Stimulated activated naive CD4-positive, alpha-beta T cell treated with Interleukin-2 at 50 U/mL for 16 hours (primary cell): Measurements from ENCODE around the gene DES.
"Not testable (repeated sequence)": the region's sequence is repeated elsewhere in the genome, so short reads cannot be mapped to it uniquely, and the experiment has no call there.

ENCODE experiments used
- DNase-seq: peaks from one replicate; lab custom pipeline; 2025; lab: John Stamatoyannopoulos, UW

DES gene

DNA sequence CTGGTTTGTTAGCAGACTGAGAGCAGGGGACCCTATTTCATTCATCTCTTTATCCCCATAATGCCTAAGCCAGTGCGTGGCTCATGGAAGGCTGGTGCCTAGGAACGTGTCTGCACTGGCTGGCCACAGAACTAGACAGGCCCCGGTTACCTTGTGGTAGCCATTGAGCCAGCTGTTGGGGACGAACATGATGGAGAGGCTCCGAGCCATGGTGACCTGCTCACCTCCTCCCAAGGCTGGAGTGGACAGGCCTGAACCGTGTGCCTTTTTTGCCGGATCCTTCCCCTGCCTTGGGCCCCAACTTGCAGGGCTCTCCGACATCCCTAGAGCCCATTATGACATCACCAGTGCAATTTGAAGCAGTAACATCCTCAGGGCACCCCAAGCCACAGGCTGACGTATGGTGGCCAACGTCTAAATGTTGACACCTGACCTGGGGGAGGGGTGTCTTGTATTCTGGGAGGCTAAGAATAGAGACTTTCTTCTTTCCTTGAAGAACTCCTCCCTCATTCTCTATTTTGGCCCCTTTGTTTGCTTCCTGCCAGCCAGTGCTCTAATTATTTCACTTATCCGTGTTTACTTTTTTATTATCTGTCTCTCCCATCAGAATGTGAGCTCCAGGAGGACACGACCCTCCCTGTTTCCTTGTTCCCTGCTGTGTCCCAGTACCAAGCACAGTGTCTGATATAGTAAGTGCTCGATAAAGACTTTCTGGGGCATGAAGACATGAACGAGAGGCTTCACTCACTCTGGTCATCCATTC is 18.3 kb upstream of the DES start:
- DNase-seq = no peak

DNA sequence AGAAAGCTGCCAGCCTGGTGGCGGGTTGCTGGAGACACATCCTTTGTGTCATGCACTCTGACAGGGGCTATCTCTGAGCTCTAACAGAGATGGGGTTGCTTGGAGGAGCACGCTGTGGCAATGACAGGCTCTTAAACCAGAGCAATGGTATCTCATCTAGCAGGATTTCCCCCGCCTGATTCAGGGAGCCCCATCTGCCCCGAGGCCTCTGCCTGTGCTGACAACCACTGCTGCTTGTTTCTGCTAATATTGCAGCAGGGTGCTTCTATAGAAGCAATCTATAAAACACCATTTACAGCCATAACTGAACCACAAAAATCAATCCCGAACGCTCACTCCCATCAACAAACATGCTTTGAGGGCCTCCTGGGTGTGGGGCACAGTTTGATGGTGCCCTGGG is 17.6 kb upstream of the DES start:
- DNase-seq = no peak

DNA sequence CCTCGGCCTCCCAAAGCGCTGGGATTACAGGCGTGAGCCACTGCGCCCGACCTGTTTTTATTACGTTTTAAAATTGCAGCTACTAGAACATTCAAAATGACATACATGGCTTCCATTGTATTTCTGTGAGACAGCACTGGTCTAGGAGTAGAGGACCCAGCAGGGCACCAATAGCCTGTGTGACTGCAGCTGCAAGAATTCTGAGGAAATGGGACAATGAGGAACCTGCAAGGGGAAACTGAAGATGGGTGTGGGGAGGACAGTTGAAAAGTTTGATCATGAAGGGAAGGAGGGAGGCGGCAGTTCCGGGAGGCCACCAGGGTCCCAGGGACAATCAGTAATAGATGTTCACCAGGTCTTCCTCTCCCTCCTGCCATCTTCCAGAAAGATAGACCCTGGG is 16.6 kb upstream of the DES start:
- DNase-seq = no peak

DNA sequence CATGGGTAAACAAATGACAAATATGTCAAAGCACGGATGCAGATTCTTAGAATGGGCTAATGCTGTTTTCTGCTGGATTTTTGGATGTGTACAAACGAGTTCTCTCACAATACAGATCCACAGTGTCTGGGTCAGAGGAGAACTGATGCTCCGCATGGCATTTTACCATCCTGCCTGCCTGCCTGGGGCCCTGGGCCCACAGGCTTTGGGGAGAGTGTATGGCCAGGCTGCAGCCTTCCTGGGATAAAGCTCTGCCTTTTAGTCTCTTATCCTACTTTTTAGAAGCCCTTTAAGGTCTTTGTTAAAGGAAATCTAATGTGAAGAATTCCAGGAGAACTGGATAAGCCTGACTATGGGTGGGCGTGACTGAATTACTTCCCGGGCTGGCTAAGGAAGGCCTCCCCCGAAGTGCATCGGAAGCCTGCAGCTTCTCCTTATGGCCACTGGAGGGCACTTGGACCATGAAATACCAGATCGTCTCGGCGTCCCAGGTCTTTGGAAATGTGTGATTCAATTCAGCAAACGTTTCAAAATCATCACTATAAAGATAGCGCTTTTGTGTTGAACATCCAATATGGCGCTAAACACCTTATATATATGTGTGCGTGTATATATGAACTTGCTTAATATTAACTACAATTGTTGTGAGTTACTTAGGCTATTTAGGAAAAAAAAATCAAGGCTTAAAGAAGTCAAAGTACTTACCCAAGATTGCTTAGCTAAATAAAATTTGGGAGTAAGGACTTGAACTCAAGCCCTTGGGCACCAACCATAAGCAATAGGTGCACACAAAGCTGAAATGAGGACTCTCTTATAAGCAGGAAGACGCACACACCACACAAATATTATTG is 15.3 kb upstream of the DES start:
- DNase-seq = peak; percentile 24

DNA sequence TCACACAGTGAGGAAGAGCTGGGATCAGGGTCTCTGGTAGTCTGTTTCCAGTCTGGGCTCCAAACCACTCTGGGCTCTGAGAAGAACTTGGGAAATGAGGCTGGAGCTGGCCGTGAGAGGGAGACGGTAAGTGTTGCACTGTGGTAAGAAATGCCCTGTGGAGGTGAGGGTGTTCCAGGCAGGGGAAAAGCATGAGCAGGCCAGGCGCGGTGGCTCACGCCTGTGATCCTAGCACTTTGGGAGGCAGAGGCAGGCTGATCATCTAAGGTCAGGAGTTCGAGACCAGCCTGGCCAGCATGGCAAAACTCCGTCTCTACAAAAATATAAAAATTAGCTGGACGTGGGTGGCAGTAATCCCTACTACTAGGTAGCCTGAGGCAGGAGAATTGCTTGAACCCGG is 14.3 kb upstream of the DES start:
- DNase-seq = no peak

DNA sequence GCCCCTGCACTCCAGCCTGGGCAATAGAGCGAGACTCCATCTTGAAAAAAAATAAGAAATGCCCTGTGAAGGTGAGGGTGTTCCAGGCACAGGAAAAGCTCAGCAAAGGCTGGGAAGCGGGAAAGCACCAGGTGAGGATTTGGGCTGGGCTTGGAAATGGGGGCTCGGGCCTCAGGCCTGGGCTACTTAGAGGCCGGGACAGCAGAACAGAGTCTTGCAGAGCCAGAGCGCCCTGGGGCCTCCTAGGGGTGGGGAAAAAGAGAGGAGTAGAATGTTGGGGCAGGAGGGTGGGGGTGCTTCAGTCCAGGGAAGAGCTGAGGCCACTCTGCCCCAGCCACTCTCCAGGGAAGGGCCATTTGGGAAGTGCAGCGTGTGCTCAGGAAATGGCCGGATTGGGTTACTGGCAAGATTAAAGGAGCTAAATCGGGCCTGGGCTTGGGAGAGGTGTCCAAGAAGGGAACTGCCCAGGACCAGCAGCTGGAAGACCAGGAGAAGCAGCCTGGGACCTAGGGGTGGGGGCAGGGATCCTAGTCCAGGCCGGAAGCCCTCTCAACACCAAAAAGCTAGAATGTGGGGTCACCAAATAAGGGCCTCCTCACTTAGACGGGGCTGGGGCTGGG is 13.8 kb upstream of the DES start:
- no peak for DNase-seq

DNA sequence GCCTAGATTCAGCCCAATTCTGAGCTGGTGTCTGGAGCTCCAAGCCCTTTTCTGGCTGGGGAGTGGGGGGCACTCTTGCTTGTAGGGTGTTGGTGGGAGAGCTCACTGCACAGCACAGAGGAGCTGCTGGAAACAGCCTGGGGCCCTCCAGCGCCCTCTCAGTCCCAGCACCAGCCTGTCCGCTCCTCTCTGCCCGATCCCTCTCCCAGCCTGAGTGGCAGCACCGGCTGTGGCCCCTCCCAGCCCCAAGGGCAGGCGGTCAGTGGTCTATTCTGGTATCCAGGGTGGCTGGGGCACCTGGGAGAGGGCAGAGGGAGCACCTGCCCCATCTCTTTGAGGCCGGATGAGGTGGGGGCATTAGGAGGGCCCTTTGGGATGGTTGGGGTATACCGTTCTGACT is 13.2 kb upstream of the DES start:
- DNase-seq = no peak

DNA sequence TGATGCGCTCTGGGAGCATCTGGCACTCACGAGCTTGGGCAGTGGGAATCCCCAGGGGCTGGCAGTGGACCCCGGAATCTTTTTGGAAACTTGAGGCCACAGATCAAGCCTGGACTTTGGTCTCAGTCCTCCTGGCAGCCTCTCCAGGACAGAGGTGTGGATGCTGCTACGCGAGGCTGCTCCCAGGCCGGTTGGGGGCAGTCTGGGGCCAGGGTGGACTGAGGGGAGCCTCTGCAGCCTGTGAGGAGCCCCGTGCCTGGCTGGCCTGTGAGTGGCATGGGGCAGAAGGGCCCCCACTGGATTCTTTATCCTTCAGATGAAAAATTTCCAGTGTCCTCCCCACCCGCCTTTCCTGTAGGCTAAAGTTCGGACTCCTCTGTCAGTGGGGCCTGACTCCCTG is 12.7 kb upstream of the DES start:
- no peak for DNase-seq

DNA sequence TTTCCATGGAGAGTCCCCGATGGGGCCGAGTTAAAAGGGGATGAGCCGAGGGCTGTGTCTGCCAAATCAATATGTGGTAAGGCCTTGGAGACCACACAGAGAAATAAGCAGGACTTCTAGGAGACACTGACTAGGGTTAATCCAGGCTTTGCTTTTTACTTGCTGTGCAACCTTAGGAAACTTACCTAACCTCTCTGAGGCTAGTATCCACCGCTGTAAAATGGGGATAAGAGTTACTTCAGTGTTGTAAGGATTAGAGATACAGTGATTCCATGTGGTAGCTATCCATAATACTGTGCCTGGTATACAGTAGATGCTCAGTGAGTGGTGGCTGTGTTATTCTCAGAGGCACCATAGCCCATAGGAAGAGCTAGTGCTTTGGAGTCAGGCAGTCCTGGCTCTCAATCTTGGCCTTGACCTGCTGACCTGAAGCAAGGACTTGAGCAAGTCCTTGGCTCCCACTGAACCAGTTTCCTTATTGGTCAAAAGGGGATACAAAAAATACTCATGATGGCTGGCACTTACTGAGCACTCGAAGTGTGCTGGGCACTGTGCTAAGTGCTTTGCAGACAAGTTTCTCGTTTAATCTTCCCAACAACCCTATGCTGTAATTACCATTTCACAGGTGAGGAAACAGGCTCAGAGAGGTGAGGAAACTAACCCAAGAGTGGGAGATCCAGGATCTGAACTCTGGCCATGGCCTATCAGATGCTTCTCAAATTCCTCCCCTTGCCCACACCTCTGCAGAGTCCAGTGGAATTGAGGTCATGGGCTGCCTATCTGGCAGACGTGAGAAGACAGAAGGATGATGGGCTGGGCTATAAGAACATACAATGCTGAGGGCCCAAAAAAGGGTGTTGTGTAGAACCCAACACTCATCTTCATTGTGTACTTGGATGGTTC is 12.0 kb upstream of the DES start:
- no peak for DNase-seq

DNA sequence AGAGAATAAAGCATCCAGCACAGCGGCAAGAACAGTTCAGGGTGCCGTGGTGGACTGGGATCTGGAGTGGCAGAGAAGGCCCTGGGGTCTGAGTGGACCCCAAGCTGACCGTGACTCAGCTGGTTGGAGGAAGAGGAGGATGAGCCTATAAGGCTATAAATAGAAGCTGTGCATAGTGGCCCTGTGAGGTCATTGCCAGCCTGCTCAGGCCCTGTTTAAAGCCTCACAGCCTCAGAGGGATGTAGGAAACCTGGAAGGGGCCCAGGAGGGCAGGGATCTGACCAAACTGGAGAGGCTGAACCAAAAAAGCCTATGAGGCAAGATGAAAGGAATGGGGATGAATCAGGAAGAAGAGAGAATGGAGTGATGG is 11.3 kb upstream of the DES start:
- DNase-seq = no peak

DNA sequence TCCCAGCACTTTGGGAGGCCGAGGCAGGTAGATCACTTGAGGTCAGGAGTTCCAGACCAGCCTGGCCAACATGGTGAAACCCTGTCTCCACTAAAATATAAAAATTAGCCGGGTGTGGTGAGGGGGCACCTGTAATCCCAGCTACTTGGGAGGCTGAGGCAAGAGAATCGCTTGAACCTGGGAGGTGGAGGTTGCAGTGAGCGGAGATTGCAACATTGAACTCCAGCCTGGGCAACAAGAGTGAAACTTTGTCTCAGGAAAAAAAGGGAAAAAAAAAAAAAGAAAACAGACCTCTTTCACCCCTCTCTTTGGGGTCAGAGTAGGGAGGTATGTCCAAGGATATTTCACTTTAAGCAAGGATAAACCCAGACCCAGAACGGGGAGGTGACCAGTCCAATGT is 10.8 kb upstream of the DES start:
- not testable (repeated sequence) for DNase-seq

DNA sequence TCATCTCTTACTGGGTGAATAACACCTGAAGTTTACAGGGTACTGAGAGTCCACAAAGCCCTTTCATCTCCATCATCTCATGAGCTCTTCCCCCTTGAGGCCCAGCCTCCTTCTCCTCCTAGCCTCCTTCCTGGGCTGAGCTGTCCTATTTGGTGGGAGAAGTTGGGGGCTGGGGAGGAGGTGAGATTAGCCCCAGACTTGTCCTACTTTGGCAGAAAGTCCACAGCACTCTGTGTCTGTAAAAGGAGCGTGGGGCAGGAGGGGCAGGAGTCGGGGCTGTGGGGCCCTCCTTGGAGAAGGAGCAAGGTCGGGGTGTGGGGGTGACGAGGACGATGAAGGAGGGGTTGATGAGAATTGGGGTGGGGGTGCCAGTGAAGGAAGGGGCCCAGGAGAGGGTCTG is 10.0 kb upstream of the DES start:
- DNase-seq = no peak

DNA sequence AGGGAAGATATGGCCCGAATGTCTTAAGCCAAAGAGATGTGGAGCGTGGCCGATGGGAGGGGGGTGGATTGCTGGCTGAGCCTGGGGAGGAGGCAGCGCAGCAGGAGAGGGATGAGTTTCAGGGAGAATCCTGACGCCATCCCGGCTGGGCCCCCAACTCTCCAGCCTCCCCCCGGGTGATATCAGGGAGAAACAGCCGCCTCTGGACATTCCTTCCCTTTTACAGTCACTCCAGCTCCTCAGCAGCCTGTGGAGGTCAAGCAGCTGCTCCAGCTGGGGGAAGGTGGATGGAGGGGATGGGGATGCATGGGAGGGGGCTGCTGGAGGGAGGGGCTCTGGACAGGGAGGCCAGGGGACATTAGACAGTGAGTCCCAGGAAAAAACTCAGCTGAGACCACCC is 9.5 kb upstream of the DES start:
- no peak for DNase-seq

DNA sequence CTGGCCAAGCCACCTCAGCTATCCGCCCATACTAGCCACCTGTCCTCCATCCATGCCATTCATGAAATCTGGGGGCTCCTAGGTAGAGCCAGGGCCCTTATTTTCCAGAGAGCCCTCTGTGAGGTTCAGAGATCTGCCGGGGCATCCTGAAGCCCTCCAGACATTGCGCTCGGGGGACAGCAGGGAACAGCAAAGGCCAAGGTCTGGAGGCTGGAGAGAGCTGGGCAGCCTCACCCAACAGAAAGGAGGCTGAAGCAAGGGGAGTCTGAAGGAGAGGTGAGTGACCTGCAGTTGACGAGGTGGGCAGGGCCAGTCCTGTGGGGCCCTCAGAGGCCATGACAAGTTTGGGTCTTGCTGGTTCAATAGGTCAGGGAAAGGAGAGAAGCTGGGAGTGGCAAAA is 8.6 kb upstream of the DES start:
- DNase-seq = no peak

DNA sequence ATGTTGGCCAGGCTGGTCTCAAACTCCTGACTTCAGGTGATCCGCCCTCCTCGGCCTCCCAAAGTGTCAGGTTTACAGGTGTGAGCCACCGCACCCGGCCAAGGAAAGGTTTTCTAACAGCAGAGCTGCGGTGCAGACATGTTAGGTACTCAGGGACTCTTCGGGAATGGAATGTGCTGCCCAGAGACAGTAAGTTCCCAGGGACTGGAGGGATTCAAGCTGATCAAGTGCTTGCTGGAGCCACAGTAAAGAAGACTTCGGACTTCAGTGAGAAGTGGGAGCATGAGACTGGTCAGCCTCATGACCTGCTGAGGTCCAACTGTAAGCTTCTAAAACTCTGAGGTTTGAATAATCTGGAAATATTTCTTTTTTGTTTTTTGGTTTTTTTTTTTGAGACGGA is 7.8 kb upstream of the DES start:
- no peak for DNase-seq

DNA sequence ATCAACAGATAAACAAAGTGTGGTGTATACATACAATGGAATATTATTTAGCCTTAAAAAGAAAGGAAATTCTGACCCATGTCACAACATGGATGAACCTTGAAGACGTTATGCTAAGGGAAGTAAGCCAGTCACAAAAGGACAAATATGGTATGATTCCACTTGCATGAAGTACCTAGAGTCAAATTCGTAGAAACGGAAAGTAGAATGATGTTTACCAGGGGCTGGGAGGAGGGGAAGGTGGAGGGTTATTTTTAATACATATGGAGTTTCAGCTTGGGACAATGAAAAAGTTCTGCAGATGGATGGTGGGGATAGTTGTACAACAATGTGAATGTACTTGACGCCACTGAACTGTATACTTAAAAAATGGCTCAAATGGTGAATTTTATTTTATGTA is 3.3 kb upstream of the DES start:
- DNase-seq = no peak

DNA sequence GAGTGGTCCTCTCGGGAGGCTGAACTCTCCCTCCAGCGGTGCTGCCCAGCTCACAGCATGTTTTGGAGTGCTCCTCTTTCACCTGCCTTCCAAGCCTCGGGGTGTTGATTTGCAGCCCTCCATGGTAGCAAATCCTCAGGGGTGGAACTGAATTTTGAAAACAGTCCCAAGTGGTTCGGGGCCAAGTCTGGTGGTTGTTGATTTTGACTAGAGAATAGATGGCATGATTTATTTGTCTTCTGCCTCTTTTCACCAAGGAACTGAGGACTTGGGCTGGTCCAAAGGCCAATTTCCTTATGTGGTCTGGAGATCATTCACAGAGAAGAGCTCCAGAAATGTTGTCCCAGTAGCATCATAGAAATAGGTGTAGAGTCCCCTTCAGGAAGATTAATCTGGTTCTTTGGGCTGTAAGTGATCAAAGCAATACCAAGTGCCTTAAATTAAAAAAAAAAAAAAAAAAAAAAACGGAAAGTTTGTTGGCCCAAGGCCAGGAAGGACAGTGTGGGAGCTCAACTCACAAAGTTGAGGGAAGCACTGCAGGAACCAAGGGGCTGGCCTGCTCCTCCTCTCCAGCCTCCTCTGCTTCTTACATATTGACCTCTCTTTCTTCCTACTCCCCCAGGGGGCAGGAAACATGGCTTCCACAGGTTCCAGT is 2.5 kb upstream of the DES start:
- no peak for DNase-seq

DNA sequence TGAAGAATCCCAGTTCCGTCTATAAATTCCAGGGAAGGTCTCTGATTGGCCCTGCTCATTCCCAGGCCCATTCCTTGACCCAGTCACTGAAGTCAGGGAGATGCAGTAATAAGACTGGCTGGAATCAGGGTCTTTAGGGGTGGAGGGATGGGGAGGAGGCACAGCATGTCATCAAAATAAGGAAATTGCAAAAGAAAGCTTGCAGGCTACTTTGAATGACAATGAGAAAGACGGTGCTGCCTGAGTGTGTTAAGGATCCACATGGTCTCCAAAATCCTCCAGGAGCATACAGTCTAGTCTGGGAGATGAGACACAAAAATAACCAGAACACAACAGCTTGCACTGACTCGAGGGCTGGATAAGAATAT is 2.0 kb upstream of the DES start:
- no peak for DNase-seq

DNA sequence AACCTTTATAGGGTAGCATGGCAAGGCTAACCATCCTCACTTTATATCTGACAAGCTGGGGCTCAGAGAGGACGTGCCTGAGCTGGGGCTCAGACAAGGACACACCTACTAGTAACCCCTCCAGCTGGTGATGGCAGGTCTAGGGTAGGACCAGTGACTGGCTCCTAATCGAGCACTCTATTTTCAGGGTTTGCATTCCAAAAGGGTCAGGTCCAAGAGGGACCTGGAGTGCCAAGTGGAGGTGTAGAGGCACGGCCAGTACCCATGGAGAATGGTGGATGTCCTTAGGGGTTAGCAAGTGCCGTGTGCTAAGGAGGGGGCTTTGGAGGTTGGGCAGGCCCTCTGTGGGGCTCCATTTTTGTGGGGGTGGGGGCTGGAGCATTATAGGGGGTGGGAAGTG is 1.2 kb upstream of the DES start:
- no peak for DNase-seq

DNA sequence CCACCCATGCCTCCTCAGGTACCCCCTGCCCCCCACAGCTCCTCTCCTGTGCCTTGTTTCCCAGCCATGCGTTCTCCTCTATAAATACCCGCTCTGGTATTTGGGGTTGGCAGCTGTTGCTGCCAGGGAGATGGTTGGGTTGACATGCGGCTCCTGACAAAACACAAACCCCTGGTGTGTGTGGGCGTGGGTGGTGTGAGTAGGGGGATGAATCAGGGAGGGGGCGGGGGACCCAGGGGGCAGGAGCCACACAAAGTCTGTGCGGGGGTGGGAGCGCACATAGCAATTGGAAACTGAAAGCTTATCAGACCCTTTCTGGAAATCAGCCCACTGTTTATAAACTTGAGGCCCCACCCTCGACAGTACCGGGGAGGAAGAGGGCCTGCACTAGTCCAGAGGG is 803 bp upstream of the DES start:
- DNase-seq = peak; percentile 7

DNA sequence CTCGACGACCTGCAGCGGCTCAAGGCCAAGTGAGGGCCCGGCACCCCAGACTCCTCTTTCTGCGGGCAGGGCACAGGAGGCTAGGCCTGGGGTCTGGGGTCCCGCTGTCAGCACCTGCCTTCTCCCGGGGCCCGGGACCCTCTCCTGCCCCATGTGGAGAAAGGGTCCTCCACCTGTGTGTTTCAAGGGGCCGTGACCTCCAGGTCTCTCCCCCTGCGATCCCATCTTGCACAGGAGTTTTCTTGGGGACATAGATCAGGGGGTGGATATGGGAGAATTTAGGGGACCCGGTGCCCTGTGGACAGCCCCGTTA is 791 bp downstream of the DES start:
- DNase-seq = no peak
